Measurements from ENCODE around the gene KRTAP10-7. TPM values are rescaled to one million over a fixed set of nuclear protein-coding genes. Genes with fewer than 3 reads are reported as not detected.
"Not testable (repeated sequence)": the region's sequence is repeated elsewhere in the genome, so short reads cannot be mapped to it uniquely, and the experiment has no call there.

The KRTAP10-7 gene
- total and polyA plus RNA-seq, 7 donors: not detected

GRCh38 chr21:44590311-44590721, 10.1 kb upstream of the KRTAP10-7 start:
- intact Hi-C loops (cut with DNase I): no loop called here
- Histone ChIP-seq H3K27ac (no peak overlapping the region), H3K4me3 (no peak overlapping the region), H3K36me3 (no peaks in the 10 kb centered on the region), H3K27me3 (peaks cover 0 to 53% (median 30%) of the 10 kb centered on the region in 3 donors), H3K9me3 (no peaks in the 10 kb centered on the region), H3K4me1 (no peaks in the 10 kb centered on the region)
- no peak for DNase-seq
- WGBS, 2 donors: 68 to 86% methylated on average over 10 of the region's 10 CpGs
- TF ChIP-seq, protein P1, sequence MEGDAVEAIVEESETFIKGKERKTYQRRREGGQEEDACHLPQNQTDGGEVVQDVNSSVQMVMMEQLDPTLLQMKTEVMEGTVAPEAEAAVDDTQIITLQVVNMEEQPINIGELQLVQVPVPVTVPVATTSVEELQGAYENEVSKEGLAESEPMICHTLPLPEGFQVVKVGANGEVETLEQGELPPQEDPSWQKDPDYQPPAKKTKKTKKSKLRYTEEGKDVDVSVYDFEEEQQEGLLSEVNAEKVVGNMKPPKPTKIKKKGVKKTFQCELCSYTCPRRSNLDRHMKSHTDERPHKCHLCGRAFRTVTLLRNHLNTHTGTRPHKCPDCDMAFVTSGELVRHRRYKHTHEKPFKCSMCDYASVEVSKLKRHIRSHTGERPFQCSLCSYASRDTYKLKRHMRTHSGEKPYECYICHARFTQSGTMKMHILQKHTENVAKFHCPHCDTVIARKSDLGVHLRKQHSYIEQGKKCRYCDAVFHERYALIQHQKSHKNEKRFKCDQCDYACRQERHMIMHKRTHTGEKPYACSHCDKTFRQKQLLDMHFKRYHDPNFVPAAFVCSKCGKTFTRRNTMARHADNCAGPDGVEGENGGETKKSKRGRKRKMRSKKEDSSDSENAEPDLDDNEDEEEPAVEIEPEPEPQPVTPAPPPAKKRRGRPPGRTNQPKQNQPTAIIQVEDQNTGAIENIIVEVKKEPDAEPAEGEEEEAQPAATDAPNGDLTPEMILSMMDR (IDR thresholded peaks at IDR 0.05): no peak
- TF ChIP-seq EP300 (IDR thresholded peaks at IDR 0.05): no peak
- no peak for TF ChIP-seq POLR2AphosphoS5 (IDR thresholded peaks at IDR 0.05)
- no peak for TF ChIP-seq POLR2A (IDR thresholded peaks at IDR 0.05)

DNA sequence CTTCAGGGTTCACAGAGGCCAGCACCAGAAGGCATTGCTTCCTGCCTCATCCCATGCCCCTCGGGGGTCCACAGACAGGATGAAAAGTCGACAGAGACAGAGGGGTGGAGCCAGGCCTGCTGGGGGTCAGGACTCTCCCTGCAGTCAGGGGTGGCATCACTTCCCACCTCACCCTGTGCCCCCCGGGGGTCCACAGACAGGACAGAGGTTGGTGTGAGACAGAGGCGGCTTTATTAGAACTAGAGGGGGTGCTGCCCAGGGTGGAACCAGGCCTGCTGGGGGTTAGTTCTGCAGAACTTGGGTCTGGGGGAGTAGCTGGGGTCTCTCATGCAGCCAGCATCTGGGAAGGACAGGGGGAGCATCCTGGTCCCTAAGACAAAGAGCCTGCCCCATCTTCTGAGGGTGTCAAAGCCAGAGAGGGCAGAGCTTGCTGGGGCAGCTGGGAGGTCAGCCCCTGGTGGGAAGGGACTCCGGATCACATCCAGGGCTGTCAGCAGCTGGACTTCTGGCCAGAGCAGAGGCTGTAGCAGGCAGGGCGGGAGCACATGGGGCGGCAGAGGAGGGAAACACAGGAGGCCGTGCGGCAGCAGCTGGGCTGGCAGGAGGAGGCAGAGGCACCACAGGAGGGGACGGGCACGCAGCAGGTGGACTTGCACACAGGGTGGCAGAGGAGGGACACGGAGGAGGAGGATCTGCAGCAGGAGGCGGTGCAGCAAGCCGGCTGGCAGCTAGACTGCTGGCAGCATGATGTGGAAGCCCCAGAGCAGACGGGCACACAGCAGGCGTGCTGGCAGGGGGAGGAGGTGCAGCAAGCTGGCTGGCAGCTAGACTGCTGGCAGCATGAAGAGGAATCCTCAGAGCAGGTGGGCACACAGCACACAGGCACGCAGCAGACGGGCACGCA, 9.2 kb upstream of the KRTAP10-7 start:
- 46 to 70% methylated on average over 18 to 19 of the region's 19 CpGs for WGBS, 2 donors
- H3K9me3 ChIP-seq; intact Hi-C loops (cut with DNase I); H3K36me3 ChIP-seq; DNase-seq; H3K27ac ChIP-seq; H3K4me1 ChIP-seq; H3K4me3 ChIP-seq: not testable (repeated sequence)
- H3K27me3 ChIP-seq: peaks cover 0 to 45% (median 26%) of the 10 kb centered on the region in 3 donors

DNA sequence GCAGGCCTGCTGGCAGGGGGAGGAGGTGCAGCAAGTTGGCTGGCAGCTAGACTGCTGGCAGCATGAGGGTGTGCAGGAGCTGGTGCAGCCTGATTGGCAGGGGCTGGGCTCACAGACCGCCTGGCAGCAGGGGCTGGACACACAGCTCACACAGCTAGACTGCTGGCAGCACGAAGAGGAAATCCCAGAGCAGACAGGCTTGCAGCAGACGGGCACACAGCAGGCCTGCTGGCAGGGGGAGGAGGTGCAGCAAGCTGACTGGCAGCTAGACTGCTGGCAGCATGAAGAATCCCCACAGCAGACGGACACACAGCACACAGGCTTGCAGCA, 8.6 kb upstream of the KRTAP10-7 start:
- H3K9me3 ChIP-seq; DNase-seq; H3K36me3 ChIP-seq; H3K27ac ChIP-seq; H3K4me1 ChIP-seq; H3K4me3 ChIP-seq; intact Hi-C loops (cut with DNase I): not testable (repeated sequence)
- WGBS, 2 donors: 15 to 57% methylated on average over 4 of the region's 4 CpGs
- peaks cover 0 to 42% (median 23%) of the 10 kb centered on the region in 3 donors for H3K27me3 ChIP-seq

GRCh38 chr21:44592446-44593311, 7.7 kb upstream of the KRTAP10-7 start, which contains the start of gene KRTAP10-6:
KRTAP10-6 (minus strand) TSS chr21:44592505; CDS start chr21:44592484, 21 bp downstream.
- no peak for TF ChIP-seq POLR2A (IDR thresholded peaks at IDR 0.05)
- no peak for TF ChIP-seq EP300 (IDR thresholded peaks at IDR 0.05)
- TF ChIP-seq, protein P1 (IDR thresholded peaks at IDR 0.05): no peak
- no peak for TF ChIP-seq POLR2AphosphoS5 (IDR thresholded peaks at IDR 0.05)

GRCh38 chr21:44593598-44594405, 6.6 kb upstream of the KRTAP10-7 start:
- intact Hi-C loops (cut with DNase I): no loop called here
- Histone ChIP-seq H3K27me3 (peaks cover 0 to 37% (median 23%) of the 10 kb centered on the region in 3 donors), H3K4me3 (no peak overlapping the region), H3K4me1 (no peaks in the 10 kb centered on the region), H3K9me3 (no peaks in the 10 kb centered on the region), H3K36me3 (no peaks in the 10 kb centered on the region), H3K27ac (no peak overlapping the region)
- TF ChIP-seq, protein P1 (IDR thresholded peaks at IDR 0.05): no peak
- TF ChIP-seq POLR2A (IDR thresholded peaks at IDR 0.05): no peak
- no peak for TF ChIP-seq EP300 (IDR thresholded peaks at IDR 0.05)
- no peak for DNase-seq
- WGBS, 2 donors: 30 to 61% methylated on average over 20 of the region's 20 CpGs

More at GRCh38 chr21:44592446-44593311, 7.7 kb upstream of the KRTAP10-7 start, which contains the start of gene KRTAP10-6:
- 52 to 63% methylated on average over 33 of the region's 33 CpGs for WGBS, 2 donors
- Histone ChIP-seq H3K4me3 (no peak within 1 kb of the TSS), H3K9me3 (no peaks in the 10 kb centered on the region), H3K27me3 (peaks cover 0 to 39% (median 23%) of the 10 kb centered on the region in 3 donors), H3K4me1 (no peaks in the 10 kb centered on the region), H3K36me3 (no peaks in the 10 kb centered on the region), H3K27ac (no peak within 1 kb of the TSS)
- intact Hi-C loops (cut with DNase I): no loop called here
- DNase-seq: no peak
